NCI-H526 treated with DMSO at 0.1 percent for 48 hours (cell line): ENCODE results near the gene PPP6R2.

Experiments used
- DNase-seq: peaks from one replicate; lab custom pipeline; 2025; lab: John Stamatoyannopoulos, UW

PPP6R2 gene, protein sequence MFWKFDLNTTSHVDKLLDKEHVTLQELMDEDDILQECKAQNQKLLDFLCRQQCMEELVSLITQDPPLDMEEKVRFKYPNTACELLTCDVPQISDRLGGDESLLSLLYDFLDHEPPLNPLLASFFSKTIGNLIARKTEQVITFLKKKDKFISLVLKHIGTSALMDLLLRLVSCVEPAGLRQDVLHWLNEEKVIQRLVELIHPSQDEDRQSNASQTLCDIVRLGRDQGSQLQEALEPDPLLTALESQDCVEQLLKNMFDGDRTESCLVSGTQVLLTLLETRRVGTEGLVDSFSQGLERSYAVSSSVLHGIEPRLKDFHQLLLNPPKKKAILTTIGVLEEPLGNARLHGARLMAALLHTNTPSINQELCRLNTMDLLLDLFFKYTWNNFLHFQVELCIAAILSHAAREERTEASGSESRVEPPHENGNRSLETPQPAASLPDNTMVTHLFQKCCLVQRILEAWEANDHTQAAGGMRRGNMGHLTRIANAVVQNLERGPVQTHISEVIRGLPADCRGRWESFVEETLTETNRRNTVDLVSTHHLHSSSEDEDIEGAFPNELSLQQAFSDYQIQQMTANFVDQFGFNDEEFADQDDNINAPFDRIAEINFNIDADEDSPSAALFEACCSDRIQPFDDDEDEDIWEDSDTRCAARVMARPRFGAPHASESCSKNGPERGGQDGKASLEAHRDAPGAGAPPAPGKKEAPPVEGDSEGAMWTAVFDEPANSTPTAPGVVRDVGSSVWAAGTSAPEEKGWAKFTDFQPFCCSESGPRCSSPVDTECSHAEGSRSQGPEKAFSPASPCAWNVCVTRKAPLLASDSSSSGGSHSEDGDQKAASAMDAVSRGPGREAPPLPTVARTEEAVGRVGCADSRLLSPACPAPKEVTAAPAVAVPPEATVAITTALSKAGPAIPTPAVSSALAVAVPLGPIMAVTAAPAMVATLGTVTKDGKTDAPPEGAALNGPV

DNA sequence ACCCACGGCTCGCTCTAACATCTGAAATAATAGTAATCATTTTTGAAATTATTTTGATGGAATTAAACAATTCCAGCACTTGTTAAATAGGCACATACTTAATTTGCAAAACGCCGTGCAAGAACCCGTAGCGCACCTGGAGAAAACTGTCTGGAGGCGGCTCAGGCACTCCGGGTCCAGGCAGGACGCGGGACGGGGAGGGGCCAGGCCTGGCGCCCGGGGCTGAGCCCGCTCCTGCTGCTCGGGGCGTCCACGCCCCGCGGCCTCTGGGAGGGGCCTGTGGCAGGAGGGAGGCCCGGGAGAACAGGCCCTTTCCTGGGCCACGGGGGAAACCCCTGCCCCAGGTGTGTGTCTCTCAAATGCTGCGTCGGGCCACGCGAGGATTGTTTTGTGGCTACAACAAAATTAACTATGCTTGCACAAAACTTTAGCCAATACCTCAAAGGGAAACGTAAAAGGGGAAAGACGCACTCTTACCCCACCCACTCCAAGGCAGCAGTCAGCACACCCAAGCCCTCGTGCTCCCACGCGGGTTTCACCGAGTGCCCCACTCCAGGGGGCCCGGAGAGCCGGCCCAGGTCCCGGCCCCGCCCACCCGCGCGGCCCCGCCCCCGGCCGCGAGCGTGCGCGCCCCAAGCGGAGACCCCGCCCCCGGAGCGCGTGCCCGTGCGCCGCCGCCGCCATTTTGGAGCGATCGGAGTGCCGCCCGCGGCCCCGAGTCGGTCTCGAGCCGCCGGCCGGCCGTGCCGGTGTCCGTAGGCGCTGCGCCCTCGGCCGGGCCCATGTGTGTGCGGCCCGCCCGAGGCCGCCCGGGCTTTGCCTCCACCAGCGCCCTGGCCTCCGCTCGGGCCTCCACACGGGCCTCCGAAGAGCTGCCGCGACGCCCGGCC is at the start of gene PPP6R2:
PPP6R2 (plus strand) TSS at position 677 of the 890 bp plus-strand sequence. CDS start 50,582 bp downstream, outside the sequence.
- no peak for DNase-seq

DNA sequence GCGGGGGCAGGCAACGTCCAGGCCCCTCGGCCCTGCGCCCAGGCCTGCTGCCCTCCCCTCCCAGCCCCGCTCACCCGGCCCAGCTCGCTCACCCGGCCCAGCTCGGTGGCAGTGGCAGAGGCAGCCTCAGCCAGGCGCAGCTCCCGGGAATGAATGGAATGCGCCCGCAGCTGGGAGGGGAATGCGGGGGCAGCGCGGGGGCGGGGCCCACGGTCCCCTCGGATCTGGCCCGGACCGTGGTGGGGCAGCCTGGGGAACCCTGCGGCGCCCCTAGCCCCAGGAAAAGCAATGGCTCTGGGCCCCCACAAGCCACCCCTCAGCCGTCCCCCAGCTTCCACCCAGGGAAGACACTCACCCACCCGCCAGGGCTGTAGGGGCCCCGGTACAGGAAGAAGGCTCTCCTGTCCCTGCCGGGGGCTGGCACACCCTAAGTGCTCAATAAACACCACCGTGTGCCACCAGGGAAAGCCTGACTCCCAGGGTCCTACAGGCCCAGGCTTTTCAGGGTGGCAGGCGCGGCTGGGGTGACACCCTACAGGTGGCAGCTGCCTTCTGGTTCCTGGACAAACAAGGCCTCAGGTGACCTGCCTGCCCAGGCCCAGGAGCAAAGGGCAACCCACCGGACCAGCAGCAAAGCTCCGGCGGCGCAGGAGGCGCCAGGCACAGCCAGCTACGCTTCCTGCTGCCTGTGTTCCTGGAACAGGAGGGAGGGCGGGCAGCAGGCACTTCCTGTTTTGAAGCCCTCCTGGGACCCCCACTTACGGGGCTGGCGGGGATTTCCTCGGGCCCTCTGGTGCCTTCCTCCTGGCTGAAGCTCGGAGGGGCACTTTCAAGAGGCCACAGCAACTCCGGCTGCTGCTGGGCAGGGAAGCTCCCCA is 49.4 kb upstream of the PPP6R2 start:
- no peak for DNase-seq

DNA sequence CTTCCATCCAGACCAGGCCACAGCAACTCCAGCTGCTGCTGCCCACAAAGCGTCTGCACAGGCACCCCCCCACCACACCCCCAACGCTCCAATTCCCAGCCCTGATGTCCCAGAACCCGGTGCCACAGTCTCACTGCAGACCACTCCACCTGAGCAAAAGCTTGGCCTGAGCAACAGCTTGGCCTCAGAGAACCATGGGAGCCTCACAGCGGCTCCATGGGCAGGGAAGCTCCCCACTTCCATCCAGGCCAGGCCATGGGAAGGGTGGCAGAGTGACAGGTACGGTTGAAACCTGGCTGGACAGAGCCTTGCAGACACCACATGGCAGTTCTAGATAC is 48.8 kb upstream of the PPP6R2 start:
- no peak for DNase-seq

DNA sequence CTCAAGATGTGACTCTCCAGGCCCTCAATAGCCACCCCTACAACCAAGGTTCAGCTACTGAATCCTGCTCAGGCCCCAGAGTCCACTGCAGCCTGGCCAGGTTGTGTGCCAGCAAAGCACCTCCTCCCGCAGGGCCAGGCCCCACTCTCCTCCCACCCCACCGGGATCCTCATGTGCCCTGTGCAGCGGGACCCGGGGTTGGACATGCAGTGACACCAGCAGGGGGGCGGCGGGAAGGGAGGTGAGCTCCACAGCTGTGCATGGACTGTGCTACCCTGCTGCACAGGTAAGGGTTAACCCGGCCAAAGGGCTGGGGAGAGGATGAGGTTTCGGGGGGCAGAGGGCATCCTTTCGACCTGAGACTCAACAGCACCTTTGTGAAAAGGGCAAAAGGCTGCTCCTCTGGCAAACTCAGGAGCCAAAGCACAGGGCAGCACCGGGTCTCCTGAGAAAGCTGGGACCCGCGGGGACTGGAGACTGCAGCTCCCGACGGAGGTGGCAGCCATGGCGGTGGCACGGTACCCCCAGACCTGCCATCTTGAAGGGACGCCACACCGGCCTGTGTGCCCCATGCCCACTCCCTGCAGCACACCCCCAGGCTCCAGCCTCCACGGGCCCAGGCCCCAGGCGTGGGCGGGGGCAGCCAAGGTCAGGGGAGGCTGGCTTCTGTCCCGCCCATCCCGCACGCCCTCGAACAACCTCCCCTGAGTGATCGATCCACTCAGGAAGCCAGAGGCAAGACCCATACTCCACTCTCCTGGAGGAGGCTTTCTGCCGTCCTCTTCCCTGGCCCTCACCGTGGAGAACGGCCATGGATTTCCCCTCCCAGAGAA is 46.3 kb upstream of the PPP6R2 start:
- no peak for DNase-seq

DNA sequence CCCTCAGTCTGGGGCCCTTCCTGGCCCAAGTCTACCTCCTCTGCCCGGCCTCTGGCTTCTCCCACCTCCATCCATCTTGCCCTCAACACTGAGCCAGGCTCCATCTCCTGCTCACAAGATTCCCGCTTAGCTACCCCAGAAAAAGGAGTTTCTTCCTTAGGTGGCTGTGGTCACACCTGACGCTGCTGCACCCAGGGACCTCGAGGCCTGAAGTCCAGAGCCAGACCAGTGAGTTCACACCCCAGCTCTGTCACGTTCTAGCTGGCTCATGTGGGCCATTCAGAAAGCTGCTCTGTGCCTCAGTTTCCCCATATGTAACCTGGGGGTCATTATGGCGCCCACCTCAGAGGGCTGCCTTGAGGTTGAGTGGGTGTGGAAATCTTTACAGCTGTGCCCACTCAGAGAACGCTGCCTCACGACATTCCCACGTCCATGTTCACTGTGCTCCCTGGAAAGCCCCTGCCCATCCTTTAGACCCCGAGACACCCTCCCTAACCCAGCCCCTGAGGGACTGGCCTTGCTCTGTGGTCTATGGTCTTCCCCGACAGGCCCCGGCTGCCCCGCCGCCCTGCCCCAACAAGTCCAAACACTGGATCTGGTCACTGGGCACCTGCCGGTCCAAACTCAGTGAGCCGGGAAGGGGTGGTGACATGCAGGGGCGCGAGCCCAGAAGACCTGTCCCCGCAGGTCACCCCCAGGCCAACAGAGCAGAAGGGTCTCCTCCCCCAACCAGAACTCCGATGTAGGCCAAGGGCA is 45.4 kb upstream of the PPP6R2 start:
- no peak for DNase-seq

DNA sequence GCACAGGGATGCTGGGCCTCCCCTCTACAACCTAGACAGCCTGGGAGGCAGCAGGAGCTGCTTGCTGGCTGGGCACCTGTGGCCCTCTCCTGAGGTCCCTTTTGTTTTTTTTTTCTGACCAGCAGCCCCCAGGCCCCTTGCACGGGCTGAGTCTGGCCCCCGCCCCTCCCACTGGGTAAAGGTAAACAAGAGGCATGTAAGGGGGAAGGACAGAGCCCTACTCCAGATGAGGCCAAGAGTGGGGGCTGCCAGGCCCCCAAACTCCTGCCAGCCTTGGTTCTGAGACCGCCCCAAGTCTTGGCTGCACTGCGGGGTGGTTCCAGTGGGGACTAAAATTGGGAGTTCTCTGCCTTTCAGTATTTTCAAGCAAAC is 44.9 kb upstream of the PPP6R2 start:
- no peak for DNase-seq

DNA sequence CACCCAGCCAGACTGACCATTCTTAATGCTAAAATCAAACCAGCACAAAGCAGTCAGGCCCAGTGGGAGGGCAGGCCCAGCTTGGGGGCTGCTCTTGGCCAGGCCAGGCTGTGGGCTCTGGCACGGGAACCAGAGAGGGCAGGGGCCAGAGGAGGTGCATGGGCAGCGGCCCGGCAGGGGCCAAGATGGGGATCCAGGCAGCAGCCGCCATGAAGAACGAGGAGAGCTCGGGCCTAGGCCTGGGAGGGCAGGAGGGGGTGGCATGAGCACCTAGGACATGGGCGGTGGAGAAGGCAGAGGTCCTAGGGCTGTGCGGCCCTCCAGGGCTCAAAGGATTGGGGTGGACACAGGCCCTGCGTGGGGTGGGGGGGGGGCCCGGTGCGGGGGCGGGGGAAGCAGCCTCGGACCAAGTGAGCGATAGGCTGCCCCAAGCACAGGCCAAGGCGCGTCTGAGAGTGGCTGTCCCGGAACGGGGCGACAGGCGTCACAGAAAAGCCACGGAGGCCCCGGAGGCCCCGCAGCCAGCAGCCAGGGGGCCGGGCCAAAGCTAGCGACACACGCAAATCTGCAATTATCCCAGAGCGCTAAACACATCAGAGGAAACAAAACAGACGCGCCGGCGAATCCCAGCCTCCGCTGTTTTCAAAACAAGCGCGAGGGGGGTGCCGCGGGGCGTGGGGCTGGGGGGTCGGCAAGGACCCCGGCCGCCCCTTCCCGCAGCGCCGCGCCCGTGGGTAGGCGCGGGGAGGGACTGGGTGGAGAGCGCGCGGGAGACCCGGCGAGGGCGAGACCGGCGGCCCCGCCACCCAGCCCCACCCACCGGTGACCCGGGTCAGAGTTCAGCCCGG is 44.0 kb upstream of the PPP6R2 start:
- no peak for DNase-seq

DNA sequence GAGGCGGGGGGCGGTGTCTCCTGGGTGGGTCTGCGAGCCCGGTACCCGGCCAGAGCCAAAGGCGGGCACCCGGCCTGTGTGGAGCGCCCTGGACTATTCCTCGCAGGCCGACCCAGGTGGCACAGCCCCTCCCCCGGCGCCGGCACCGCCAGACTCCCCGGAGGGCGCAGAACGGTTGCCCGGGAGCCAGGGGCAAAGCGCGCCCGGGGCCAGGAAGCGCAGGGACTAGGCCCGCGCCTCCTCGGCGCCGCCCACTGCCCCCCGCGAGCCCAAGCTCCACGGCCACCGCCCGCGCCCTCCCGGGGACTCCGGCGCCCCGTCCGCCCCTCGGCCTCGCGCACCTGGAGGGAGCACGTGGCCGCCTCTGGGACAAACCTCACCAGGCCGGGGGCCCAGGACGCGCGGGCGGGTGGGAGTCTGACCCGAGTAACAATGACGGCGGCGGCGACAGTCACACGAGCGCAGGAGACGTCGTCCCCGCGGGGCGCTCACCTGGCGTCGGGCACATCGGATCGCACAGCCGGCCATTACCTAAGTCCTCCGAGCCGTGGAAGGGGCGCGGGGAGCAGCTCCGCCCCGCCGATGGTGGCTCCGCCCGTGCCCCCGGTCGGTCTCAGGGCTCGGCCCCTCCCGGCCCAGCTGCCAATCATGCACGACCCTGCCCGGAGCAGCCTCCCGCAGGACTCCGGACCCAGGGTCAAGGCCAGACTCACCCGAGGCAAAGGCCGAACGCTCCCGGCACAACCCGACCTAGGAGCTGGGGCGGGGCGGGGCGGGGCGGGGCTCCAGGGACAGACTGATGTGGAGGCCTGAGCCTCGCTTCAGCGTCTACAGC is 43.1 kb upstream of the PPP6R2 start:
- no peak for DNase-seq

DNA sequence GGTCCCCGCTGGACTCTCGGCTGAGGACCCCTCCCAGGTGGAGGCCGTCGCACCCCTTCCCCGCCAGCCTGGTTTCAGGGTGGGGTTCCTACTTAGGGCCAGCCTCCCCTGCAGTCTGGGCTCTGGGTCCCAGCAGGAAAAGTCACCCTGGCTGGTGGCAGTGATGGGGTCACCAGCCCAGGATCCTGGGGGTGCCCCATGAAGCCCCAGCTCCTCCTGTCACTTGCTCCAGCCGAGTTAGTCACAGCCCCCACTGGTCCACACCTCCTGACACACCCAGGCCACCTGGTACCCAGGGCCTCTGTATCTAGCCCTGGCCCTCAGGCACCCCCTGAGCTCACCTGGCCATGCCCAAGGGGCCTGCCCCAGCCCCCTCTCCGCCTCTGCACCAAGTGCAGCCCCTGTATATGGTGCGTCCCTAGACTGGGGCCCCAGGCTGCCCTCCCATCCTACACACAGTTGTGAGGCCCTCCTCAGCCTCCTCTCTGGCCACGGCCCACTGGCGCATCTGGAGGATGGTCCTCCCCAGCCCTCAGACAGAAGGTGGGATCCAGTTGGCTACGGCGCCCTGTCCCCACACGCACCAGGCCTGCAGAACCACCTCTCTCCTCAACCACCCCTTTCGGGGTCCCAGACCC is 42.4 kb upstream of the PPP6R2 start:
- no peak for DNase-seq

DNA sequence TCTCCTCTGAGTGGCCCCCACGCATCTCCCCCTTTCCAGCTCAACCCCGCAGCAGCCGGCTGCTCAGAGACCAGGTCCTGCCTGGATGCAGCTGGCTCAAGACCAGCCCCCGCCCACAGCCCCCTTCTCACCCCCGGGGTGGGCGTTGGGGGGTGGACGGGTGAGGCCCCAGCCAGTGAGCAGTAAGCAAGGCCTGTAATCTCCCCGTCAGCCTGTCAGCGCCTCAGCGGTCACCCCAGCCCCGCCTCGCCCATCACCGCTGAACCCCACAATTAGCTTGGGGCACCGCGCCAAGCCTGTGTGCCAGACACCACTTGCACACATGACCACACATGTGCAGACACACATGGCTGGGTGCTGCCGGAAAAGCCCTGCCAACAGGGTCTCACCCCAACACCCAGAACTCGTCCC is 41.5 kb upstream of the PPP6R2 start:
- no peak for DNase-seq

DNA sequence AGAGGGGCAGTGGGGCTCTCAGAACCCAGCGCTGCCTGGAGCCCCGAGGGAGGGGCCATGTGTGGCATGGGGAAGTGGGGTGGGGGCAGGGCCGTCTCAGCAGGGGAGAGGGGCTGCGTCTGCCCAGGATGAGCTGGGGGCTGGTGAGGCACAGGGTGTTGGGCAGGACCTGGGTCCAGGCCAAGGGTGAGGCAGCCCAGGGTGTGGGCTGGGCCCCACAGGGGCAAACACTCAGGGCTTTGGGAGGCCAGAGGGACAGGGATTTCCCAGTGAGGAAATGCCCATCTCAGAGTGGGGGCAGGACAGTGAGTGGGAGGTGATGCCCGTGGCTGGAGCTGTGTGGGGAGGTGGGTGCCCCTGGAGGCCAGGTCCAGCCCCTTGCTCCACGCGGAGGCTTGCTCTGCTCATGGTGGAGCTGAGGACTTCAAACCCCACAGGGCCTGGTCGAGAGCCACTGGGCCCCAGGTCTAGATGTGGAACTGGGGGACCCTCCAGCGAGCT is 41.0 kb upstream of the PPP6R2 start:
- no peak for DNase-seq

DNA sequence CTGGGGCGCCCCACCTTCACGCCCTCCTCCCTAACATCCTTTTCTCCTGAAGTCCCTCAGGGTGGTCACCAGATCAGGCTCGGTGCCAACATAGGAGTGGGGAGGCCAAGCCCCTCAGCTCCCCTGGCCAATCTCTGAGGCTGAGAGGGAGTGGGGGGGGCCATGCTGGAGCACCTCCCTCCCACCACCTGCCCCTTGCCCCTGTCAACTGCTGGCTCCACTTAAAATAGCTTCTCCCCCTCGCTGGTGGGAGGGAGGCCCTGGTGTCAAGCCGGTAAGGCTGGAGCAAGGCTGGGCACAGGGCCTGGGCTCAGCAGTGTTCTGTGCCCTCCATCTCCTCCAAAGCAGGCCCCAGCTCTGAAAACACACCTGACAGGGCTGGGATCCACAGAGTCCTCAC is 40.6 kb upstream of the PPP6R2 start:
- no peak for DNase-seq

DNA sequence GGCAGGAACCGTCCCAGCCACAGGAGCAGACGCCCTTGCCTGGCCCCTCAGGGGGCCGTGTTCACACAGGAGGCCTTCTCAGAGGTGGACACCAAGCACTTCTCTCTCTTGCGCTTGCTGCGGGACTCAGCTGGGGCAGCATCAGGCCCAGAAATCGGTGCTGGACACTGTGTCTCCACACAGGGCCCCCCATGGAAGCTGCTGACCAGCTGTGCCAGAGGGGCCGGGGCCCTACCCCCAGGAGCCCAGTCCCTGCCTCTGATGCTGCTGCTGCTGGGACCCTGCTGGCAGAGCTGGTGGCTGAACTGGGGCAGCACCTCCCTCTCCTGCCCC is 39.6 kb upstream of the PPP6R2 start:
- no peak for DNase-seq

DNA sequence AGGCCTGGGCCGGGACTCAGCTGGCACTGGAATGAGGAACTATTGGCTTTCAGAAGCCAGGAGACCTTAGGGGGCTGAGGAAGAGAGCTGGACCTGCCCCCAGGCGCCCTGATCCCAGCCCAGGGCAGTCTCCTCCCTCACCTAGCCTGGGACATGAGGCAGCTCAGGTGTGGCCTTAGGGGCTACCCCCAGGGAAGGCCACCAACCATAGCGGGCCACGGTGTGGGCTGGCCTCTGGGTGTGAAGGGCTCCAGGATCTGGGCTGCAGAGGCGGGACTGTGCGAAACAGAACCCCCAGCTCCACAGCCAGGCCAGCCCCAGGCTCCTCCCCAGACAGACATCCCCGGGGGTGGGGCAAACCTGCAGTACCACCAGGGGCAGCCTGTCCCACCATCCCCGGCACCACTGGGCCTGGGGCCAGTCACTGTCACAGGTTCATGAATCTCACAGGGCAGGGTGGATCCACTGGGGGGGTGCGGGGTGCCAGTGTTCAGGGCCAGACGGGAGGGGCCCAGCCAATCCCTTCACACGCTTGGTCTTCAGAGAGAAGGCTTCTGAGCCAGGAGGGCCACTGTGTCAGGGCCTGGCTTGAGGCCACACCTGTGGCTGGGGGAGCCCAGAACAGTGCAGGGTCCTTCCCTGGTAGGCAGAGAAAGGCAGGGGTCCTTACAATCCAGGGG is 39.1 kb upstream of the PPP6R2 start:
- no peak for DNase-seq

DNA sequence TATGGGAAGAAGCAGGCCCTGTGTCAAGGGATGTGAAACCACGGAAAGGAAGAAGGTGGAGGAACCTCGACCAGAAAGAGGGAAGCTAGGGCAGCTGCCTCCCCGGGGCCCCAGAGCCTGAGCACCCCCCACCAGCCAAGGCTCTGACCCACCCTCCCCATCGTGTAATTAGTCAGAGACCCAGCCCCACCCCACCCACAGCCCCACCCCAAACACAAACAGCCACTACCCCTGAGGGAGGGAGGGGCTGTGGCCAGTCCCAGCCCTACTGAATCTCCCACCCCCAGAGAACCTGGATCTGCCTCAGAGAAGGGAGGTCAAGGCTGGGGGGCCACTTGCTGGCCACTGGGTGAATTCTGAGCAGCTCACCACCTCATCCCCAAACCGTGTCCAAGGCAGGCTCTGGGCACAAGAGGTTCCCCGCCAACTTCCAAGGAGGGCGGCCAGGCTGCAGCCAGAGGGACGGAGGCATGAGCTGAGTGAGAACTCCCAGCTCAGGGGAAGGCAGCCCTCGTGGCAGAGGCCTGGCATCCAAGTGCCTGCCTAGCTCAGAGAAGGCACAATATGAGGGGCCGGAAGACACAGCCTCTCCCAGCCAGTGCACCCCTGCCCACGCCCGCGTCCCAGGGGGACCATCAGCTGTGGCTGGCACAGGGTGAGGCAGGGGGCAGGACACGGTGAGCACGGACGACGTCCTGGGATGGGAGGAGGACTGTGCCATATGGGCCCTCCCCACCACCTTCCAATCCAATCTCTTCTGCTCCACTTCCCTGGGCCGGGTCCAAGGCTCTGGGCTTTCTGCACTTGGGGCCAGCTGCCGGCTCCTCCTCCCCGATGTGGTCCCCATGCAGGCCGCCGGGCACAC is 38.4 kb upstream of the PPP6R2 start:
- DNase-seq: no peak
